H1 (cell line): Measurements from ENCODE around the gene SLC25A45. TPM values are rescaled to one million over a fixed set of nuclear protein-coding genes. Genes with fewer than 3 reads are reported as not detected.

Experiments
- BRCA1 ChIP-seq: IDR thresholded peaks from 2 replicates; pipeline ENCODE4 v1.6.1; 2012; ENCODE audit warnings: low read depth, low read length, improper control_type of control experiment
- CBX5 ChIP-seq: fragments of 300-800, 300-1000 bp; sonication (generic); IDR thresholded peaks from 2 replicates; pipeline ENCODE4 v1.7.1; 2016; ENCODE audit warnings: antibody characterized with exemption, low read length, low read depth
- PHF8 ChIP-seq: fragments of 200-600 bp; sonication (generic); conservative IDR thresholded peaks from 2 replicates; pipeline ENCODE4 v1.7.1; 2012; ENCODE audit warnings: low read depth, mild to moderate bottlenecking, inconsistent platforms, low read length, moderate library complexity
- RBBP5 ChIP-seq: IDR thresholded peaks from 2 replicates; pipeline ENCODE4 v1.7.1; 2012; ENCODE audit warnings: low read depth, mild to moderate bottlenecking, inconsistent platforms, low read length, moderate library complexity, borderline replicate concordance
- polyA plus RNA-seq, 7 experiments: library from polyadenylated mRNA; depleted of rRNA in 3 of 7; stranded (reverse) in 5 of 7; unstranded in 2 of 7; fragments of >200 nt in 5 of 7; fragments of 200-250 nt in 2 of 7; gene quantifications; 1 replicate in 5 of 7; 2 replicates in 1 of 7; 4 replicates in 1 of 7; pipeline versions ENCODE4 v1.2.1 to v1.2.3, GENCODE V29; 2011 to 2013; ENCODE audit warnings: missing spikeins in 2 of 7, mixed read lengths in 2 of 7
- total RNA-seq: library from RNA; stranded (reverse); fragmentation: NEBNext Ultra II Directional; extraction: Animal tissue kit (Norgen Biotek cat#: 25700); gene quantifications from 2 replicates; pipeline ENCODE4 v1.2.1, GENCODE V29; 2021

Gene SLC25A45
- total and polyA plus RNA-seq, 2 of the 8 experiments (the other 6 are each of a cell fraction or from before 2014, with no cell fraction given): 0.54 to 0.59 TPM

DNA sequence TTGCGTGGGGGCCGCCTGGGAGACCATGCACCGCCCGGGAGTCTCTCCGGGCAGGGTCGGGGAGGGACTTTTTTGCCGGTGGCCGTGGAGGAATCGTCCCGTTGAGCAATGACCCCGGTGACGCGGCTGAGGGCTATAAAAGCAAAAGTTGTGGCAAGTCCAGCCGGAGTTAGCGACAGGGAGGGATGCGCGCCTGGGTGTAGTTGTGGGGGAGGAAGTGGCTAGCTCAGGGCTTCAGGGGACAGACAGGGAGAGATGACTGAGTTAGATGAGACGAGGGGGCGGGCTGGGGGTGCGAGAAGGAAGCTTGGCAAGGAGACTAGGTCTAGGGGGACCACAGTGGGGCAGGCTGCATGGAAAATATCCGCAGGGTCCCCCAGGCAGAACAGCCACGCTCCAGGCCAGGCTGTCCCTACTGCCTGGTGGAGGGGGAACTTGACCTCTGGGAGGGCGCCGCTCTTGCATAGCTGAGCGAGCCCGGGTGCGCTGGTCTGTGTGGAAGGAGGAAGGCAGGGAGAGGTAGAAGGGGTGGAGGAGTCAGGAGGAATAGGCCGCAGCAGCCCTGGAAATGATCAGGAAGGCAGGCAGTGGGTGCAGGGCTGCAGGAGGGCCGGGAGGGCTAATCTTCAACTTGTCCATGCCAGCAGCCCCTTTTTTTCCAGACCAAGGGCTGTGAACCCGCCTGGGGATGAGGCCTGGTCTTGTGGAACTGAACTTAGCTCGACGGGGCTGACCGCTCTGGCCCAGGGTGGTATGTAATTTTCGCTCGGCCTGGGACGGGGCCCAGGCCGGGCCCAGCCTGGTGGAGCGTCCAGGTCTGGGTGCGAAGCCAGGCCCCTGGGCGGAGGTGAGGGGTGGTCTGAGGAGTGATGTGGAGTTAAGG lies 40.4 kb upstream of the SLC25A45 start, which contains the start of gene NEAT1 (continued):
- TF ChIP-seq PHF8: peak; percentile 64
- TF ChIP-seq BRCA1: no peak
- TF ChIP-seq CBX5: no peak
- TF ChIP-seq RBBP5: no peak
